GM19238 (cell line): Measurements from ENCODE around the gene PATJ.
"Not testable (repeated sequence)": the region's sequence is repeated elsewhere in the genome, so short reads cannot be mapped to it uniquely, and the experiment has no call there.

ENCODE experiments used
- DNase-seq: peaks from one replicate; pipeline ENCODE4 v3.0.0; 2011; ENCODE audit warnings: low spot score; ENCODE audit not compliant: insufficient read length

PATJ gene

DNA sequence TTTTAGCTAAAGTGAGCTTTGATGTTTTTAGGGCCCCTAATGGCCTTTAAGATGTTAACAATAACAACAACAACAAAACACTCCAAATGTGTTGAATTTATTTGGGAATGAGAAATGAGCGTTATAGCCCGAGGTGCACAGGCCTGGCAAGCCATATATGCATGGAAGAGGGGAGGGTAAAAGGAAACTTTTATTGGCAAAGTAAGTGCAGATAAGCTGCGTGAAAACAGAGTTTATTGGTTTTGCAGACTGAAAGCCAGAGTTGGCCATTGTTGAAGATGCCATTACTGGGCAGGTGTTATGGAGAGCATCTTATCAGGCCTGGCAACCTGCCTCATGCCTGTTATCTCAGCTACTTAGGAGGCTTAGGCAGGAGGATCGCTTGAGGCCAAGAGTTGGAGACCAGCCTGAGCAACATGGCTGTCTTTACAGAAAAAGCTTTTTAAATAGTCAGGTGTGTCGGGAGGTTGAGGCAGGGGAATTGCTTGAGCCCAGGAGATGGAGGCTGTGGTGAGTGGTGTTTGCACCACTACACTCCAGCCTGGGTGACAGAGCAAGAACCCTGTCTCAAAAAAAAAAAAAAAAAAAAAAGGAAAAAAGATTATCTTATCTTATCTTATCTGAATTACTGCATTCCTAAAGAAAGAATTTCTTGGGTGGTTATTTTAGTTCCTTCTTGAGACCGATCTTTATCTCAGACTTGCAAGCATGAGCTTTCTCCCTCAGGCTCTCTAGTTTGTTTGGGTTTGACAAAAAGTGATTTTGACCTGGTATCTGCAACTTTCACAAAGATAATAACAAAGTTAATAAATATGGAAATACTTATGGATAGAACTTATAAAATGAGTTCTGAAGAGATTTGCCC is 1.7 kb downstream of the PATJ start:
- DNase-seq: no peak

DNA sequence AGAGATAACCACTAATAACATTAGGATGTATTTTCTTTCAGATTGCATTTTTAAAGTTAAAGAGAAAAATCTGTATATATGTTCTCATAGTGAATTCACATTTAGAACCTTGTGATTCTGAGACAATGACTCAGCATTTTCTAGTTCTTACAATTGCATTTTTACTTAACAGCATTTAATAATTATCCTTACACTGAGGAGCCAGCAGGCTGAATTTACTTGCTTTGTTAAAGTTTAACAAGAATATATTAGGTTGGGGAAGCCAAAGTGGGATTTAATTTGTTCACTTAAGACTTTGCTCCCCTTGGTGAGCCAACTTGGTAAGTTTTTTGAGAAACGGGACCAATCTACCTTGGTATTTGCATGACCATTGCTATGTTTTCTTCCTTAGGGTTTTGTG is 4.5 kb downstream of the PATJ start:
- no peak for DNase-seq

DNA sequence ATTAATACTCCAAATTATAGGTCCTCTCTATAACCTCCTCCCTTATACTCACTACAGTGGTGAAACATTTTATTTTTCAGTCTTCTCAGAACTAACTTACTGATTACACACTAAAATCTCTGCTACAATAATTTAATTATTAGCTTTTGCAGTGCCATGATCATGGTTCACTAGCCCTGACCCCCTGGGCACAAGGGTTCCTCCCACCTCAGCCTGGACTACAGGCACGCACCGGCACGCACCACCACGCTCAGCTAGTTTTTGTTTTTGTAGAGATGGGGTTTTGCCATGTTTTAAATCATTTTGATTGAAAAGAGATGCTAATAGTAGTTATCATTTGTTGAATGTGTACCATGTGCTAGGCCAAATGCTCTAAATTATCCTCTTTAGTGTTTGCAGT is 6.3 kb downstream of the PATJ start:
- no peak for DNase-seq

DNA sequence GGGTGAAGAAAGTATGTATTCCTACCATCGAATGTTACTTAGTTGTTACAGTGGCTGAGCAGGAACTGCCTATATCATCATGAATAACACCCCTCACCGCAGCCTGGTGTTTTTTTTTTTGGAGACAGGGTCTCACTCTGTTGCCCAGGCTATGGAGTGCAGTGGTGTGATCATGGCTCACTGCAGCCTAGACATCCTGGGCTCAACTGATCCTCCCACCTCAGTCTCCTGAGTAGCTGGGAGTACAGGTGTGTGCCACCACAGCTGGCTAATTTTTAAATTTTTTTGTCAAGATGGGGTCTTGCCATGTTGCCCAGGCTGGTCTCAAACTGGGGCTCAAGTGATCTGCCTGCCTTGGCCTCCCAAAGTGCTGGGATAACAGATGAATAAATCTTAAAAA is 7.3 kb downstream of the PATJ start:
- DNase-seq: no peak

DNA sequence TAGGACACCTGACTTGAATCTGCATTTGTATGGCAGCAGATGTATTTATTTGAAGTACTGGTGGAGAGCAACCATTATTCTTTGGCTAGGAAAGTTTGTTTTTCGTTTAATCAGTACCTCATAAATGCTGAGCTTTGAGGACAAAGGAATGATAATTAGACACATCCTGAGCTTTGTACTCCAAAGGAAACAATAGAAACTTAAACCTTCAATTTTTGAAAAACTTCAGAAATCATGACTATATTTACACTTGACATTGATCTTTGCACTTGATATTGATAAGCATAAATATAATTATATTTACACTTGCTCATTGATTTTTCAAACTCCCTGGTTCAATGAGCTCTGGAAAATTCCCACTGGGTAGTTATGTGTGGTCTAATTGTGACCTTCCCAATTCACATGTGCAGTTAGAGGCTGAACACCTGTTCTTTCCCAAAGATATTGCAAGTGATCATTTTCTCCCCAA is 10.7 kb downstream of the PATJ start:
- DNase-seq: no peak

DNA sequence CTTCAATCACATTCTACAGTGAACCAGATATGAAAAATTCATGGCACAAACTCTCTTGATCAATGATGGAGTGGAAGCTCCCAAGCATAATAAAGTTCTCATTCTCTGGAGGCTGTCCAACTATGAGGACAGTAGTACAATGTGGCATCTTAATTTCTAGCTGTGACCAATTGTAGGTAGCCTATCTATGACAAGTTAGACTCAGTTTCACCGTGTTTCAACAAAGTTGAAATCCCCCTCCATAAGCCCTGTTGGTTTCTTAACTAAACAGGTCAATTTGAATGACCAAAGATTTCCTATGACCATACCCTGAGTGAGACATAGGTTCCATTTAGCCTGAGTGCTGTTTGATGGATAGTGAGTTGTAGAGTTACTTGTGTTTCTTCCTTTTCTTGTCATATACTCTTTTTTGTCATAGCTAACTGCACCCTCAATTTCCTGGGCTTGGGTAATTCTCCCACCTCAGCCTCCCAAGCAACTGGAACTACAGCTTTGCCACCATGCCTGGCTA is 11.8 kb downstream of the PATJ start:
- DNase-seq: no peak

DNA sequence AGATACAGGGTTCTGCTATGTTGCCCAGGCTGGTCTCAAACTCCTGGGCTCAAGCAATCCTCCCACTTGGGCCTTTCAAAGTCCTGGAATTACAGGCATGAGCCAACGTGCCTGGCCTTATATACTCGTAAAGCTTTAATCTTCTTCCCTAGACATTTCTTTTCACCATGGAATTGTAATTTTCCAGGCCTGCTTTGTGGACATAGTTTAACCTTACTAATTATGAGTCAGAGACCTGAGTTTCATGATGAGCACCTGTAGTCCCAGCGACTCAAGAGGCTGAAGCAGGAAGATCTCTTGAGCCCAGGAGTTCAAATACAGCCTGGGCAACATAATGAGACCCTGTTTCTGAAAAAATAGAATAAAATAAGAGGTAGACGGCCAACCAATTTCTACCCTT is 12.3 kb downstream of the PATJ start:
- no peak for DNase-seq

DNA sequence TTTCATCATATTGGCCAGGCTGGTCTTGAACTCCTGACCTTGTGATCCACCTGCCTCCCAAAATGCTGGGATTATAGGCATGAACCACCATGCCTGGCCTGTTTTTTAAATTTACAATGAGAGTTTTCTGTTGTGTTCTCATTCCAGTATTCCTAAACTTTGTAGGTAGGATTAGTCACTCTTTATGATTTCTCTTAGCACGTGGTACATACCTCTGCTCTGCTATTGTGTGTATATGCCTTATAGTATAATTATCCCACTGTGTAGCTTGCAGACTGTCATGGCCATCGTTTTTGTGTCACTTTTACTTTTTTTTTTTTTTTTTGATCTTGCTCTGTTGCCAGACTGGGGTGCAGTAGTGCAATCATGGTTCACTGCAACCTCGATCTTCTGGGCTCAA is 14.5 kb downstream of the PATJ start:
- no peak for DNase-seq

DNA sequence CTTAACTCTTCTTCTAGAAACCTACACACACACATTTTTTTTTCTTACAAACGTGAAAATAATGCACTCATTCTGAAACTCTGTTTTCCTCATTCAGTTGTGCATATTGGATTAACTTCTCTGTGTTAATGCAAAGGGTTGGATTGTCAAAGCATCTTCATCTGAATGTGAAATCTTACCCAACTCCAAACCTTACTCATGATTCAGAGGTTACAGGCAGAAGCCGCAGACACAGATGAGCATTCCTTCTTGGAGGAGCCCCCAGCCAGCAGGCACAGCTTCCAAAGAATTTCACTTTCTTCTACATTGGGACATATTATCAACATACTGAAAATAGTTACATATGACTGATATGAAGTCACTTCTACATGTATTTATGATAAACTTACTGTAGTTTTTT is 15.7 kb downstream of the PATJ start:
- DNase-seq: no peak

DNA sequence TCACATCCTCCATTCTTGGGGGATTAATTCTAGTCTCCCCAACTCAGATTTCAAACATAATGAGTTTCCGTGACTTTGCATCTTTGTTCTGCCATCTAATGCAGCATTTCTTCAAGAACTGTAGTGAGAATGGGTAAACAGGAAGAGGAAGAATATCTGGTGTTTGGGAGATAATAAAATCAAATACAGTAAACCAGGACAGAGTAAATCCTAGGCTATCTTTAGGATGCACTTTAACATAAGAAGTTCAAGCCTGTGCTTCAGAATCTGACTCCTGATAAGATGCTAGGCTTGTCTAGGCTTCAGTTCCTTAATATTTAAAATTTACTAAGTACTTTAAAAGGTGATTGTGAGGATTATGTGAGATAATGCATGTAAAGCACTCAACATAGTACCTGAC is 27.9 kb downstream of the PATJ start:
- no peak for DNase-seq

DNA sequence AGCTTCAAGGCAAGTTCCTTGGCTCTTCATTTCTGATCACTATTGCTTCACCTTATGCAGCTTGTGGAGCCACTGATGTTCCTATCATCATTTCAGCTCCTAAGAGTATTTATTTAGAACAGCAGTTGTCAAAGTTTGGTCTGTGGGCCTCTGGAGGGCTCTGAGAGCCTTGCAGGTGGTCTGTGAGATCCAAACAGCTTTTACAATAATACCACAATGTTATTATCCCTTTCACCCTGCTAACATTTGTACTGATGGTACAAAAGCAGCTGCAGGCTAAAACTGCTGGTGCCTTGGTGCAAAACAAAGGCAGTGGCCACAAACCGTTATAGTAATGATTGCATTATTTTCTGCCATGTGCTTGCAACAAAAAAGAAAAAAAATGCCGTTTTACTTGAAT is 33.8 kb downstream of the PATJ start:
- no peak for DNase-seq

DNA sequence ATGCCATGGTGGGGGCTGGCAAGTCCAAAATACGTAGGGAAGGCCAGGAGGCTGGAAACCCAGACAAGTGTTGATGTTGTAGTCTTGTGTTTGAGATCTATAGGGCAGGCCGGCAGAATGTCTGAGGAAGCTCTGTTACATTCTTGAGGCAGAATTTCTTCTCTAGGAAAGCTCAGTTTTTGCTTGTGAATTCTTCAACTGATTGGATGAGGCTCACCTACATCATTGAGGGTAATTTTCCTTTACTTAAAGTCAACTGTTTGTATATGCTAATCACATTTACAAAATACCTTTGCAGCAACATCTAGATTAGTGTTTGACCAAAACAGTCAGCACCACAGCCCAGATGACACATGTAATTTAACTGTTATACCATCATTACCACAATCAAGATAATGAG is 37.0 kb downstream of the PATJ start:
- no peak for DNase-seq

DNA sequence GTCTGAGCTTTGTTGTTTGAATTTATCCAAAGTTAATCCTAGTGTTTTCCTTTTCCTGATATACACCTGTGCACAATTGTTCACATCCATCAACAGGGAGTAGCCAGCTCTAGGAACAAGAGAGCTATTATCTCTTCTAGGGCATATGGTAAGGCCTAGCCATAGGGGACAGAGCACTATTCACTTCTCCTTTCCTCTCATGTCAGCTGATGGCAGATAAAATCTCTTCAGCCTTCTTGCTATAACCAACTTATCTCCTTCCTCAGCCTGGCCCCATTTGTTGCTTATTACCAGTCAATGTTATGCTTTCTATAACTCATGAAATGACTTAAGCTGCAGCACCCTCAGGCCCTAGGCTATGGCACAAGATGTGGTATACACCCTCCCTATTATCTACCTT is 38.9 kb downstream of the PATJ start:
- DNase-seq: no peak

DNA sequence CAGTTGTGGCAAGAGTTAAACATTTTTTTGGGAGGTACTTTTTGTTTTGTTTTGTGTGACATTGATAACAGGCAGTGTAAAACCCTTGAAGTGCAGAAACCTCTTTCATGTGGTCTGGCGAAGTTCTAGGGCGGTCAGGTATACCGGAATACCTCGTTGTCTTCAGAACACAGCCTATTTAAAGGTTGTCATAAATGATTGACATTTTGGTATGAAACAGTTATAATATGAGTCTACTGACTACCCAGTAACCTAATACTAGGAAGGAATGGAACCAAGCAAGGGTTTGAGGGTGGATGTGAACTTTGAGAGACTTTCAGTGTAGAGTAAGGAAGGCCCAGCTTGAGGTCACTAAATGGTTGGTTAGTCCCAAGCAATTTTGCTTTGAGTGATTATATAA is 40.5 kb downstream of the PATJ start:
- DNase-seq: no peak

DNA sequence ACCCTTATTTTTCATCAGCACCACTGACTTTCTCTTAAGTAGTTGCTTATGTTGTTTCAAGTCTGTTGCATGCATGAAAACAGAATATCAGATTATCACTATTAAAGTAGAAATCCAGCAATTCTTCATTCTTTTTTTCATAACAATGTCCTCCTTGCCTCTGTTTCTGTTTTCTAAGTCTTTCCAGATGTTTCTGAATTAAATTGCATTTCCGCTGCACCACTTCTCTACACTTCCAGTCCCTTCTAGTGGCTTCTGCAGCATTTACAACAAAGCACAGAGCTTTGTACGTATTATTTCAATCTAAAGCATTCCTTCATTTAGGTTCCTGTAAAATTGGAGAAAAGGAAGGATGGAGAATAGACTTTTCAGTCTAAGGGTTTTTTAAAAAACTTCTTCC is 42.4 kb downstream of the PATJ start:
- DNase-seq: no peak

DNA sequence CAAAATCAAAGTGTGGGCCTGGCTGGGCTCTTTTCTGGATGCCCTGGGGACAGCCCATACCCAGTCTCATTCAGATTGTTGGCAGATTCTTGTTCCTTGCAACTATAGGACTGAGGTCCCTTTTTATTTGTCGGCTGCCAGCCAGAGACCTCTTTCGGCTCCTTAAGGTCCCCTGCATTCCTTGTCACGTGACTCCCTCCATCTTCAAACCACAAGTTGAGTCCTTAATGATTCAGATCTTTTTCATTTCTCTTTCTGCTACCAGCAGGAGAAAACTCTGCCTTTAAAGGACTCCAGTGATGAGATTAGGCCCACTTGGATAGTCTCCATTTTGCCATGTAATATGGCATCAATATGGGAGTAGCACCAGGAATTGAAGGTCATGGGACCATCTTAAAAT is 48.6 kb downstream of the PATJ start:
- no peak for DNase-seq

DNA sequence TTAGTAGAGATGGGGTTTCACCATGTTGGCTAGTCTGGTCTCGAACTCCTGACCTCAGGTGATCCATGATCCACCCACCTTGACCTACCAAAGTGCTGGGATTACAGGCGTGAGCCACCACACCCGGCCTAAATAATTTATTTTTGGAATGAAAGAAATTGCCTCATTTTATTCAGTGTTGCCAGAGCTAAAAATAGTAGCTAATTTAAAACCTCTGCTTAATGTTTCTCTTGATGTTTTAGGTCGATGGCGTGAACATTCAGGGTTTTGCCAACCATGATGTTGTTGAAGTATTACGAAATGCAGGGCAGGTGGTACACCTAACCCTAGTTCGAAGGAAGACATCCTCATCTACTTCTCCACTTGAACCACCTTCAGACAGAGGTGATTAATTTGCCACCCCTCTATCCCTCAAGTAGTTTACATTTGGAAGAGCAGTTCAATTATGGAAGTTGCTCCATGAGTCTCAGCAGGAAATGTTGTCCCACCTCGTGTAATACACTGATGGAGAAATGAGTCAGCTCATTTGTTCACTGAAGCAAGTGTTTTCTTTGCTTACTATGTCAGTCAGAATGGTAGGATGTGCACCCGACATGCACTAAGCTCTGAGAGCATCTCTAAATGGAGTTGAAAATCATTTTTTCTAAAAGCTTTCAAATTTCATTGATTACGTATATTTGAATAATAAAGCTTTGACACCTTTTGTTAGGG is 54.9 kb downstream of the PATJ start:
- no peak for DNase-seq

DNA sequence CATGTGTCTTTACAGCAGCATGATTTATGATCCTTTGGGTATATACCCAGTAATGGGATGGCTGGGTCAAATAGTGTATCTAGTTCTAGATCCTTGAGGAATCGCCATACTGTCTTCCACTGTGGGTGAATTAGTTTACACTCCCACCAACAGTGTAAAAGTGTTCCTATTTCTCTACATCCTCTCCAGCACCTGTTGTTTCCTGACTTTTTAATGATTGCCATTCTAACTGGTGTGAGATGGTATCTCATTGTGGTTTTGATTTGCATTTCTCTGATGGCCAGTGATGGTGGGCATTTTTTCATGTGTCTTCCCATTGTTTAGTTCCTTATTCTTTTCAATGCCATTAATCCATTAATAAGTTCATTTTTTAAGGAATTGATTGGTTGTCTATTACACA is 58.8 kb downstream of the PATJ start:
- not testable (repeated sequence) for DNase-seq

DNA sequence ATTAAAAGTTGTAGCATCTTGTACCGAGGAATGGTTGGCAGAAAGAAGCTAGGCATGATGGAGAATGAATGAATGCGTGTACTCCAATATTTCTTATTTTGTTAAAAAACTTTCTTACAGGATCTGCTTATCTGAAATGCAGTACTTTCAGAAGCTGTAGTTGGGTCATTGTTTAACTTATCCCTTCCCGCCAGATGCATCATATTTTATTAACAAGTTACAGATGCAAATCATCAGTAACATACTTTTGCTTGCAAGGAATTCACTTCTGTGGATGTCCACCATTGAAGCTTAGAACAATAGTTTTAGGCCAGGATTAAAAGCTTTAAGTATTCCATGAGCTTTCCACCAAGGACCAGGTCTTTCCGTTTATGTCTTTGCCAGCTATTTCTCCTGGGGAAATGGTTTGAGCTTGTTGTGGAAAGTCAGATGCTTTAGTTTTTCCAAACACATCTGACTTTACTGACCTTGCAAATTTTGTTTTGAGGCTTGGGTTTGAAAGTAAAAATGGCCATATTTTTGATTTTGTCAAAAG is 65.4 kb downstream of the PATJ start:
- no peak for DNase-seq

DNA sequence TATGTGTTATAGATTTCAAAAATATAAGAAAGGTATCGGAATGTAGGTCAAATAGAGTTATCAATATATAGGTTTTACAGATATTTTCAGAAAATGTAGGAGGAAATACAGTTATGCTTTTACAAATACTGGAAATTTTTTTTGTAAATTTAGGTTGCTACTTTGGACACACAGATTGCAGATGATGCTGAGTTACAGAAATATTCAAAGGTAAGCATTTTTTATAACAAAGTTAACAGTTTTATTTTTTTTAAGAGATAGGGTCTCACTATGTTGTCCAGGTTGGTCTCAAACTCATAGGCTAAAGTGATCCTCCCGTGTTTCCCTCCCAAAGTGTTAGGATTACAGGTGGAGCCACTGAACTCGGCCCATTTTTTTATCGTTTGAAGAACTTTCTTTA is 66.0 kb downstream of the PATJ start:
- DNase-seq: no peak

DNA sequence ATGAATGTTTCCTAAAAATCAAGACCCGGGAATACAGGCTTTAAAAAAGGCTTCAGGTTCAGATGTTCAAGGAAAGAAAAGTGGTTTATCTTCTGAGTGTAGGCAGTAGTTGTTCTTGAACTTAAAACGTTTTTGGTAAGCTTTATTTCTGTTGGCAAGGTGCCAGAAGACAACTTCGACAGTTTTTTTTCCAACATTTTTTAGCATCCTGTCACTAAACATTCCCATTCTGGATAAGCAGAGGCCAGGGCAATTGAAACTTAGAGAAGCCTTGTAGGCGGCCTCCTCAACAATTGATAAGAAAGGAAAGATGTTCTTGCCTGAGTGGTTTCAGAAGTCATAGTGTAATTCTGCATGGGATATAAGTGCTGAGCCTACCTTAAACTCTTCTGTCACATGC is 66.7 kb downstream of the PATJ start:
- no peak for DNase-seq

DNA sequence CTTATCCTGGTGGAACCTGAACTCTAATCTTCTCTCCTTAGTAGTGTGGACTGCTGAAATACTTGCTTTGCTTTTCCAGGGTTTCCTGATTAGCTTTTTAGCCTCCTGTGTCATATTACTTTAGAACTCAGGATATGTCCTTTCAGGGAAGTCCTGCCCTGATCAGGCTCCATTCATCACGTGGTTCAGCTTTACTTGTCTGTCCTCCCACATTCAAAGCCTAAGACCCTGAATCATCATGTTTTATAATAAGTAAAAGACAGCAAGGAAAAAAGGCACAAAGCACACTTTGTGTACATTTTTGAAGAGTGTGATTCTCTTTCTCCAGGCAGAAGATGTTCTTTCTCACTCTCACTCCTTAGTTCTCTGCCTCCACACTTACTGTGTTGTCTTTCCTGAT is 70.6 kb downstream of the PATJ start:
- DNase-seq: no peak
